Amniotic epithelial cell (primary cell): ENCODE data around the gene MAP7.
"Not testable (repeated sequence)": the region's sequence is repeated elsewhere in the genome, so short reads cannot be mapped to it uniquely, and the experiment has no call there.

ENCODE experiments used
- DNase-seq: peaks from one replicate; pipeline ENCODE4 v3.0.0-alpha.2; 2010; ENCODE audit warnings: low read depth

The MAP7 gene

GRCh38 chr6:136468711-136469110 is 81.5 kb downstream of the MAP7 start:
- DNase-seq: no peak

GRCh38 chr6:136467186-136467585 is 83.0 kb downstream of the MAP7 start:
- DNase-seq: no peak

GRCh38 chr6:136466777-136467176 is 83.4 kb downstream of the MAP7 start:
- no peak for DNase-seq

- no peak for DNase-seq
Measured at GRCh38 chr6:136465766-136466303, 84.4 kb downstream of the MAP7 start.

GRCh38 chr6:136464874-136465273 is 85.3 kb downstream of the MAP7 start:
- no peak for DNase-seq

GRCh38 chr6:136464148-136464547 is 86.1 kb downstream of the MAP7 start:
- DNase-seq: no peak

- DNase-seq: no peak
Measured at GRCh38 chr6:136463743-136464142, 86.5 kb downstream of the MAP7 start.

- DNase-seq: peak; percentile 59
Measured at GRCh38 chr6:136446579-136447187, 103.5 kb downstream of the MAP7 start.

GRCh38 chr6:136446145-136446544 is 104.1 kb downstream of the MAP7 start:
- no peak for DNase-seq

GRCh38 chr6:136445063-136445462 is 105.2 kb downstream of the MAP7 start:
- no peak for DNase-seq

GRCh38 chr6:136440203-136440602 is 110.0 kb downstream of the MAP7 start:
- DNase-seq: no peak

GRCh38 chr6:136439514-136440190 is 110.6 kb downstream of the MAP7 start:
- no peak for DNase-seq

GRCh38 chr6:136438441-136438840 is 111.8 kb downstream of the MAP7 start:
- no peak for DNase-seq

GRCh38 chr6:136437246-136437645 is 113.0 kb downstream of the MAP7 start:
- DNase-seq: no peak

GRCh38 chr6:136435101-136435500 is 115.1 kb downstream of the MAP7 start:
- DNase-seq: no peak

- DNase-seq: not testable (repeated sequence)
Measured at GRCh38 chr6:136431306-136431705, 118.9 kb downstream of the MAP7 start.

GRCh38 chr6:136429264-136430065 is 120.8 kb downstream of the MAP7 start:
- DNase-seq: no peak

- DNase-seq: no peak
Measured at GRCh38 chr6:136427378-136427717, 122.9 kb downstream of the MAP7 start.

GRCh38 chr6:136426627-136427377 is 123.4 kb downstream of the MAP7 start:
- no peak for DNase-seq

- no peak for DNase-seq
Measured at GRCh38 chr6:136425793-136426192, 124.4 kb downstream of the MAP7 start.

GRCh38 chr6:136424901-136425300 is 125.3 kb downstream of the MAP7 start:
- DNase-seq: peak; percentile 20

GRCh38 chr6:136424450-136424849 is 125.8 kb downstream of the MAP7 start:
- no peak for DNase-seq
